ENCODE results near the gene YKT6. TPM values are rescaled to one million over a fixed set of nuclear protein-coding genes. Genes with fewer than 3 reads are reported as not detected.

The YKT6 gene
- total RNA-seq, 2 donors from 2014 or later = 56.7 to 71.8 TPM

DNA sequence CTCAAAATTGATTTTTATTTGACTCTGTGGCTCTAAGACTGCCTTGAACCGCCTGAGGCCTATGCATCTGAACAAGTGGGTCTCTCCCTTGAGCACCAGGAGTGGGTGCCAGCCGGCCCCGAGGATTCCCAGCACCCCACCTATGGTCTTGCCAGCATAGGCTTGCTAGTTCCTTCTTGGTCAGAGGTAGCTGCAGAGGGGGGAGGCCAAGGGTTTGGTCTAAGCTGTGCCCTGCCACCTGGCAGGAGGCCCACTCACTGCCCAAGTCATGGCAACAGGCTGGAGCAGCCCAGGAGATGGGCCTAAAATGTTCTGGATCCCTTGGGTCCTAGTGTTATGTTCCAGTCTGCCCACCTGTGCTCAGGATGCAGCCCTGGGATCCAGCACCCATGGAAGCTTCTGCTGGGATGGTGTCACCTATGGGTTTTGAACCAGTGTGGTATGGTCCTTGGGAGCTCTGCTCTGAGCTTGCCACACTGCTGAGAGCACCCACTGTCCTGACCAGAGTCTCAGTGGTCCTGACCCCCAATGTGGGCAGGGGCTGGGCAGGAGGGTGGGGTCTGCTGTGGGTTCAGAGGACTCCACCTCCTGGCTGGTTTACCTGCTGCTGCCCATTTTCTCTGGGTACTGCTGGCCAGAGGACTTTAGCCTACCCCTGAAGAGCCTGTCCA, 12.6 kb downstream of the YKT6 start:
- intact Hi-C loops (cut with DNase I) = loop anchor here in 1 of 2 donors (10.0 kb wide), 1 partner anchor 251 kb away; no protein-coding TSS in a partner anchor
- DNase-seq (ENCODE audit: low spot score) = peak; percentile 48

- DNase-seq (ENCODE audit: low spot score) = peak; percentile 31
- intact Hi-C loops (cut with DNase I) = loop anchor here in 1 of 2 donors (10.0 kb wide), 1 partner anchor 251 kb away; no protein-coding TSS in a partner anchor
Observed at GRCh38 chr7:44213877-44214388, 13.2 kb downstream of the YKT6 start.

DNA sequence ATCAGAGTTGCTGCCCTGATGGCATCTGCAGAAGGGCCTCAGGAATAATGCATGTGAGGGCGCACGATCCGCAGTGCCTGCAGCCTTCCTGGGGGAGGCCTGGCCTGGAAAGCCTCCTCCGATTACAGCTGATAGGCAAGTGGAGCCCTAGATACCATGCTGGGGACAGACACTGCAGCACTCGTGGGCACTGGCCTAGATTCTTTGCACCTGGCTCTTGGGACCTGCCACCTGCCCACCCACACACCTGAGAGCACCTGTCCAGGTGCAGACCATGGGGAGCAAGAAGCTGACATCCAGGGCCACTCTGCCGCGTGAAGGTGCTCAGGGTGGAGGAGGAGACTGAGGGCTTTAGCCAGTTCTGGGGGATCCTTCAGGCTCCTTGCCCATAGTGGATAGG, 14.8 kb downstream of the YKT6 start:
- DNase-seq (ENCODE audit: low spot score) = peak; percentile 55
- intact Hi-C loops (cut with DNase I) = loop anchor here in 1 of 2 donors (10.0 kb wide), 1 partner anchor 249 kb away; no protein-coding TSS in a partner anchor

DNA sequence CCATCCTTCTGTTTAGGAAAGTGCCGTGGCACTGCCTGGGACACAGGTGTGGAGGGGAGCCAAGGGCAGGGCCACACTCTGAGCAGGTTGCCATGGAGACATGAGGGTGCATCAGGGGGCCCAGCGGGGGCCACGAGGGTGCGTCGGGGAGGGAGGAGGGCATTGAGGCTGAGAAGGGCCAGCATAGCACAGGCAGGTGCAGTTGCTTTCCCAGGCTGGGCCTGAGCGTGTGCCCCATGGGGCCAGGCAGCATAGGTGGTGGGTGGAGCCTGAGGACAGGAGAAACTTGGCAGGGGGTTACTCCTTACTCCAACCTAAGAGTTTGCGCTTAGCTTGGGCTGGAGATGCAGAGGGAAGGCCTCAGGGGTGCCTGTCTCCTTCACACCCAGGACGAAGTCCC, 15.2 kb downstream of the YKT6 start:
- peak; percentile 47 for DNase-seq (ENCODE audit: low spot score)
- intact Hi-C loops (cut with DNase I) = loop anchor here in 1 of 2 donors (10.0 kb wide), 1 partner anchor 249 kb away; no protein-coding TSS in a partner anchor

GRCh38 chr7:44216521-44217222, 15.9 kb downstream of the YKT6 start:
- peak; percentile 79 for DNase-seq (ENCODE audit: low spot score)
- intact Hi-C loops (cut with DNase I) = loop anchor here in 1 of 2 donors (1.0 to 10.0 kb wide), 2 partner anchors 32 to 248 kb away; no protein-coding TSS in a partner anchor

DNA sequence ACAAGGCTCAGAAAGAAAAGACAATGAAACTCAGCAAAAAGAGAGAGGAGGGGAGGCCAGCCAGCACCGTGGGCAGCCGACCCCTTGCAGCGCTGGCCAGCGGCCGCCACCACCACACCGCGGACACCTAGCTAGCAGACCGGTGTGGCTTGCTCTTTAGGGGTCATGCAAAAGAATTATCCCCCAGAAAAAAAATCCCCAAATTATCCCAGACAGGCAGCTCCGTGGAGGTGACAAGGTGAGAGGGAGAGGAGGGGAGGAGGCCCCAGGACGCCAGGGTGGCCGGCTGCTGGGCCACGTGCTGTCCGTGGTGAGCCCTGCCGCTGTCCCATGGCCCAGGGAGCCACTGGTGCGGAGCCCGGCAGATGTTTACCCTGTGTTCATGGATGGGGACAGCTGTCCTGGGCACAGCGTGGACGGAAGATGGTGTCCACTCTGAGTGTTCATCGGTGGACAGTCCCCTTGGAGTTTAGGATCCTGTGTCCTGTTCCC, 16.5 kb downstream of the YKT6 start:
- intact Hi-C loops (cut with DNase I) = loop anchor here in 1 of 2 donors (1.0 to 10.0 kb wide), 2 partner anchors 33 to 248 kb away; no protein-coding TSS in a partner anchor

DNA sequence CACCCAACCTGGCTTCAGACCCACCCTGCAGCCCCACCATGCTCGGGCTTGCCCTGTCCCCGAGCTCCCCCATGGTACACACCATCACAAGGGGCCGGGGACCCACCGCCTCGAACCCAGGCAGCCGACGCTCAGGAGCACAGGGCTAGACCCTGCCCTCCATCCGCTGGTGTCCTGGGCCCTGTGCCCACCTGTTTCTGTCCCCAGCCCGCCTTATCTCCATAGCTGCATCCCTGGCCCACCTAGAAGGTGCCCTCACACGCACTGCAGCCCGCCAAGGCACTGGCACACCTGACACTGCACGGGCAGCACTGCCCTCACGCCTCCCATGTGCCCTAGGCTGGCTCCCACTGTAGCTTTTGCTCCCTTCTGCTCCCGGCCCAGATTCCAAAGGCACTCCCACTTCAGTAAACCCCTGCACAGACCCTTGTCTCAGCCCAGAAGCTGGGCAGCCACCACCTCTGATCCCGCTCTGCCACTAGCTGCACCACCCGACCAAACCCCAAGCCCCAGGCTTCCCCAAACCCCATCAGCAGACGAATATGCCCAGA, 17.1 kb downstream of the YKT6 start:
- intact Hi-C loops (cut with DNase I) = loop anchor here in 1 of 2 donors (1.0 to 10.0 kb wide), 2 partner anchors 34 to 247 kb away; no protein-coding TSS in a partner anchor
- peak; percentile 66 for DNase-seq (ENCODE audit: low spot score)

More for the DNA sequence above, 16.5 kb downstream of the YKT6 start:
- DNase-seq (ENCODE audit: low spot score) = peak; percentile 68

GRCh38 chr7:44218418-44219201, 17.8 kb downstream of the YKT6 start:
- DNase-seq (ENCODE audit: low spot score) = peak; percentile 70
- intact Hi-C loops (cut with DNase I) = loop anchor here in 1 of 2 donors (10.0 kb wide), 1 partner anchor 246 kb away; no protein-coding TSS in a partner anchor

- intact Hi-C loops (cut with DNase I) = loop anchor here in 1 of 2 donors (10.0 kb wide), 1 partner anchor 245 kb away; no protein-coding TSS in a partner anchor
- DNase-seq (ENCODE audit: low spot score) = peak; percentile 55
Observed at GRCh38 chr7:44219371-44220045, 18.7 kb downstream of the YKT6 start.

- DNase-seq (ENCODE audit: low spot score) = peak; percentile 72
- intact Hi-C loops (cut with DNase I) = no loop called here
Observed at GRCh38 chr7:44220046-44220357, 19.2 kb downstream of the YKT6 start.

DNA sequence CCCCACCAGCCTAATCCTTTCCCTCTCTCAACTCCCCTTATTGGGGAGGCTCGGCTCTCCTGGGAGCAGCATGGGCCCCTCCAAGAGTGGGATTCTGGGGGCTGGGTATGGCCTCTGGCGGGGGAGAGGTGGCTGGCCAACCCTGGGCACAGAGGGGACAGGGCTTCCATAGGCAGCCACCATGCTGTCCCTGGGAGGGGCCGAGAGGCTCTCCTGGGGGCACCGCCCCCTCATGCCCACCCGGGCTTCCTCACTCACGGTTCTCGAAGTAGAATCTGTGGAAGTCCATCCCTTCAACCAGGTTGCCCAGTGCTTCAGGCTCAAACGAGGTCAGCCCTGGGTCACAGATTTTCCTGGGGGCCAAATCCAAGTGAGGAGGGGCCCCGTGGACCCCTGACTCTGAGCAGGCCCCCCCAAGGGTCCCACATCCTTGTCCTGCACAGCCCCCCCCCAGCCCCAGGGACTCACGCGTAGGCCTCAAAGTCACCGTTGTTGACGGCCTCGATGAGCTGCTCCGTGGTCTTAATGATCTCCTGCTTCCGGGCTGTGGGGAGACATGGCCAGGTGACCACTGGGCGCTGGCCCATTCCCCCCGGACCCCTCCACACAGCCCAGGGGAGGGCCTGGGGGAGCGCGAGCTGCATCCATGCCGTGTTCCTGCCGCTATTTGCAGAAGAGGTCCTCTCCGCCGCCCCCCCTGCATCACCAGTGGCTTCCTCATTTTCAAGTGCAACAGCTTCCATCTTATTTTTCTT, 19.8 kb downstream of the YKT6 start:
- DNase-seq (ENCODE audit: low spot score) = peak; percentile 75
- intact Hi-C loops (cut with DNase I) = no loop called here

- peak; percentile 72 for DNase-seq (ENCODE audit: low spot score)
- intact Hi-C loops (cut with DNase I) = no loop called here
Observed at GRCh38 chr7:44221231-44221791, 20.5 kb downstream of the YKT6 start.

DNA sequence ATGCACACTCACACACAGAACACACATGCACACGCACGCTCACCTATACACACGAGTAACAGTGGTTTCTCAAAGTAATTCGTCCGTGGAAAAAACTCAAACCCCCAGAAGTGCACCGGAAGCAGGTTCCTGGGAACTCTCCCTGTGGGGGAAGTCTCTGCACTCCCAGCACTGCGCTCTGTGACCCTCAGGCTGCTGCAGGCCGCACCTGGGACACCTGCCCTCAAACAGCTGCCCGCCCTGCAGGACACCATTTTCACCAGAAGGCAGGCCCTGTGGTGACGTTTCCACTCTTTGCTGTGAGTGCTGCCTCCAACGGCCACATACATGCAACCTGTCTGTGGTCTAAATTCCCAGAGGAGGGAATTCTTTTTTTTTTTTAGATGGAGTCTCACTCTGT, 21.3 kb downstream of the YKT6 start:
- DNase-seq (ENCODE audit: low spot score) = peak; percentile 63
- intact Hi-C loops (cut with DNase I) = no loop called here

- intact Hi-C loops (cut with DNase I) = no loop called here
- DNase-seq (ENCODE audit: low spot score) = peak; percentile 67
Observed at GRCh38 chr7:44222776-44223261, 22.0 kb downstream of the YKT6 start.

GRCh38 chr7:44223362-44224079, 22.7 kb downstream of the YKT6 start:
- peak; percentile 57 for DNase-seq (ENCODE audit: low spot score)
- intact Hi-C loops (cut with DNase I) = no loop called here
